PFSK-1 (cell line): ENCODE measurements around the gene NUBP1.

Experiments
- SIN3A ChIP-seq: IDR thresholded peaks from 2 replicates; pipeline ENCODE4 v1.6.1; 2012; ENCODE audit warnings: mild to moderate bottlenecking, low read length, moderate library complexity, borderline replicate concordance; ENCODE audit not compliant: insufficient read depth
- TF ChIP-seq, protein P1 (sequence below), 2 experiments: IDR thresholded peaks; 2 replicates each; pipeline versions ENCODE4 v1.6.1 to v1.8.0; 2011 to 2012; ENCODE audit warnings: low read depth in 2 of 2, low read length in 2 of 2, control low read depth in 1 of 2, inconsistent platforms in 1 of 2, mild to moderate bottlenecking in 1 of 2, moderate library complexity in 1 of 2; ENCODE audit not compliant: insufficient read depth in 1 of 2

DNA sequence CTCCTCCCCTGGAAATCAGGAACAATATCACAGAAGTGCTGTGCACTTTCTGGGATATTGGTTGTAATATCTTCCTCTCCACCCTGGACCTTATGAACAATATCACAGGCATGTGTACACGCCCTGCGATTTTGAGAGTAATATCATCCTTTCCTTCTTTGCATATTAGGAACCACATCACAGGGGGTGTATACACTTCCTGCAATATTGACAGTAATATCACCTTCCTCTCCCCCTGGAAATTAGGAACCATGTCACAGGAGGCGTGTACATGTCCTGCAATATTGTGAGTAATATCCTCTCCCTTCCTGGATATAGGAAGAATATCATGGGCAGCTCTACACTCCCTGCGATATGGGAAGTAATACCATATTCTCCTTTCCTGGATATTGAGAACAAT, 34.7 kb upstream of the NUBP1 start:
- TF ChIP-seq, protein P1, sequence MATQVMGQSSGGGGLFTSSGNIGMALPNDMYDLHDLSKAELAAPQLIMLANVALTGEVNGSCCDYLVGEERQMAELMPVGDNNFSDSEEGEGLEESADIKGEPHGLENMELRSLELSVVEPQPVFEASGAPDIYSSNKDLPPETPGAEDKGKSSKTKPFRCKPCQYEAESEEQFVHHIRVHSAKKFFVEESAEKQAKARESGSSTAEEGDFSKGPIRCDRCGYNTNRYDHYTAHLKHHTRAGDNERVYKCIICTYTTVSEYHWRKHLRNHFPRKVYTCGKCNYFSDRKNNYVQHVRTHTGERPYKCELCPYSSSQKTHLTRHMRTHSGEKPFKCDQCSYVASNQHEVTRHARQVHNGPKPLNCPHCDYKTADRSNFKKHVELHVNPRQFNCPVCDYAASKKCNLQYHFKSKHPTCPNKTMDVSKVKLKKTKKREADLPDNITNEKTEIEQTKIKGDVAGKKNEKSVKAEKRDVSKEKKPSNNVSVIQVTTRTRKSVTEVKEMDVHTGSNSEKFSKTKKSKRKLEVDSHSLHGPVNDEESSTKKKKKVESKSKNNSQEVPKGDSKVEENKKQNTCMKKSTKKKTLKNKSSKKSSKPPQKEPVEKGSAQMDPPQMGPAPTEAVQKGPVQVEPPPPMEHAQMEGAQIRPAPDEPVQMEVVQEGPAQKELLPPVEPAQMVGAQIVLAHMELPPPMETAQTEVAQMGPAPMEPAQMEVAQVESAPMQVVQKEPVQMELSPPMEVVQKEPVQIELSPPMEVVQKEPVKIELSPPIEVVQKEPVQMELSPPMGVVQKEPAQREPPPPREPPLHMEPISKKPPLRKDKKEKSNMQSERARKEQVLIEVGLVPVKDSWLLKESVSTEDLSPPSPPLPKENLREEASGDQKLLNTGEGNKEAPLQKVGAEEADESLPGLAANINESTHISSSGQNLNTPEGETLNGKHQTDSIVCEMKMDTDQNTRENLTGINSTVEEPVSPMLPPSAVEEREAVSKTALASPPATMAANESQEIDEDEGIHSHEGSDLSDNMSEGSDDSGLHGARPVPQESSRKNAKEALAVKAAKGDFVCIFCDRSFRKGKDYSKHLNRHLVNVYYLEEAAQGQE (IDR thresholded peaks at IDR 0.05; ENCODE audit: insufficient read depth in 1 of 2, low read depth in 2 of 2, low read length in 2 of 2): no peak
- no peak for TF ChIP-seq SIN3A
